Bronchial epithelial cell (primary cell): ENCODE results near the gene GFRA4. TPM values are rescaled to one million over a fixed set of nuclear protein-coding genes. Genes with fewer than 3 reads are reported as not detected.

Experiments
- DNase-seq: peaks from one replicate; pipeline ENCODE4 v3.0.0-alpha.2; 2010; ENCODE audit warnings: low read depth
- FAIRE-seq: peaks from 2 replicates; lab custom pipeline; 2011; peaks lifted over from hg19 to GRCh38; lab: Jason Lieb, UNC
- H3K27me3 ChIP-seq: 2 replicates; pipeline ENCODE4 v1.5.1; 2011; ENCODE audit warnings: low read length; ENCODE audit not compliant: control insufficient read depth, insufficient read depth
- H3K36me3 ChIP-seq: 2 replicates; pipeline ENCODE4 v1.5.1; 2011; ENCODE audit warnings: low read length; ENCODE audit not compliant: control insufficient read depth, insufficient read depth
- H3K4me3 ChIP-seq: 2 replicates; pipeline ENCODE4 v1.5.1; 2011; ENCODE audit warnings: mild to moderate bottlenecking, low read depth, low read length, control low read depth
- total RNA-seq: library from RNA; depleted of rRNA; stranded (reverse); fragments of >200 nt; gene quantifications from 2 replicates; pipeline ENCODE4 v1.2.1, GENCODE V29; 2014
- TF ChIP-seq, protein P1 (sequence below): IDR thresholded peaks from 2 replicates; pipeline ENCODE4 v1.5.1; 2011; ENCODE audit warnings: mild to moderate bottlenecking, moderate library complexity, low read length, control low read depth, inconsistent platforms; ENCODE audit not compliant: insufficient read depth, severe bottlenecking

The GFRA4 gene, protein sequence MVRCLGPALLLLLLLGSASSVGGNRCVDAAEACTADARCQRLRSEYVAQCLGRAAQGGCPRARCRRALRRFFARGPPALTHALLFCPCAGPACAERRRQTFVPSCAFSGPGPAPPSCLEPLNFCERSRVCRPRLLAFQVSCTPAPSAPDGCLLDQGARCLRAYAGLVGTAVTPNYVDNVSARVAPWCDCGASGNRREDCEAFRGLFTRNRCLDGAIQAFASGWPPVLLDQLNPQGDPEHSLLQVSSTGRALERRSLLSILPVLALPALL
- not detected in 2 replicates for total RNA-seq

DNA sequence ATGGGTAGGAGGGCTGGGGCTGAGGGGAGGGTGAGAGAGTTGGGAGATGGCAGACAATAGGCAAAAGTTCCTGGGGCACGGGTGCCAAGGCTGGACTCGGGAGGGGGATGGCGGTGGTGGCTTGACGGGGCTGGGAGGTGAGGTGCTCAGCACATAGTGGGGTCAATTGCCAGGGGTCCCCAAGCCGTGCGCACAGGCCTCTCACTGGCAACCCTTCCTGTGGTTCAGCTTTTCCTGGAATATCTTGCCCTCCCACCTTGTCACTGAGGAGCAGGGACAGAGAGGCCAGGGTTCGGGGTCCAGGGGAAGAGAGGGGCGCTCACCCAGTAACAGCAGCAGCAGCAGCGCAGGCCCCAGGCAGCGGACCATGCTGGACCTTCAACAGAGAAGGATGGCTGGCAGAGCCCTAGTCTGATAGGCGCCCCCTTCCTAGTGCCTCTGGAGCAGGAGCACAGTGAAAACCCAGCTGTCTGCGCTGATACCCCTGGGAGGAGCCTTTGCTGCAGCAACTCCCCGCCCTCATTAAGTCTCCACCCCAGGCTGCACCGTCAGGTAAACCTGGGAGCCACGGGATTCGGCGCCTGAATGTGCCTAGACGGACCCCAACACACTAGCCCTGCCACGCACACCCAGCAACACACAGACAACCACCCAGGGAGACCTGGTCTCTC, at the start of gene GFRA4:
TSS of gene GFRA4 (minus strand) at position 369 of the 671 bp plus-strand sequence. CDS start at position 369, 0 bp downstream.
- no peak for FAIRE-seq
- TF ChIP-seq, protein P1, sequence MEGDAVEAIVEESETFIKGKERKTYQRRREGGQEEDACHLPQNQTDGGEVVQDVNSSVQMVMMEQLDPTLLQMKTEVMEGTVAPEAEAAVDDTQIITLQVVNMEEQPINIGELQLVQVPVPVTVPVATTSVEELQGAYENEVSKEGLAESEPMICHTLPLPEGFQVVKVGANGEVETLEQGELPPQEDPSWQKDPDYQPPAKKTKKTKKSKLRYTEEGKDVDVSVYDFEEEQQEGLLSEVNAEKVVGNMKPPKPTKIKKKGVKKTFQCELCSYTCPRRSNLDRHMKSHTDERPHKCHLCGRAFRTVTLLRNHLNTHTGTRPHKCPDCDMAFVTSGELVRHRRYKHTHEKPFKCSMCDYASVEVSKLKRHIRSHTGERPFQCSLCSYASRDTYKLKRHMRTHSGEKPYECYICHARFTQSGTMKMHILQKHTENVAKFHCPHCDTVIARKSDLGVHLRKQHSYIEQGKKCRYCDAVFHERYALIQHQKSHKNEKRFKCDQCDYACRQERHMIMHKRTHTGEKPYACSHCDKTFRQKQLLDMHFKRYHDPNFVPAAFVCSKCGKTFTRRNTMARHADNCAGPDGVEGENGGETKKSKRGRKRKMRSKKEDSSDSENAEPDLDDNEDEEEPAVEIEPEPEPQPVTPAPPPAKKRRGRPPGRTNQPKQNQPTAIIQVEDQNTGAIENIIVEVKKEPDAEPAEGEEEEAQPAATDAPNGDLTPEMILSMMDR, result no peak
- no peak for DNase-seq
- Histone ChIP-seq H3K4me3 (no peak within 1 kb of the TSS), H3K27me3 (peaks cover 23% of the 10 kb centered on the region), H3K36me3 (no peaks in the 10 kb centered on the region)

DNA sequence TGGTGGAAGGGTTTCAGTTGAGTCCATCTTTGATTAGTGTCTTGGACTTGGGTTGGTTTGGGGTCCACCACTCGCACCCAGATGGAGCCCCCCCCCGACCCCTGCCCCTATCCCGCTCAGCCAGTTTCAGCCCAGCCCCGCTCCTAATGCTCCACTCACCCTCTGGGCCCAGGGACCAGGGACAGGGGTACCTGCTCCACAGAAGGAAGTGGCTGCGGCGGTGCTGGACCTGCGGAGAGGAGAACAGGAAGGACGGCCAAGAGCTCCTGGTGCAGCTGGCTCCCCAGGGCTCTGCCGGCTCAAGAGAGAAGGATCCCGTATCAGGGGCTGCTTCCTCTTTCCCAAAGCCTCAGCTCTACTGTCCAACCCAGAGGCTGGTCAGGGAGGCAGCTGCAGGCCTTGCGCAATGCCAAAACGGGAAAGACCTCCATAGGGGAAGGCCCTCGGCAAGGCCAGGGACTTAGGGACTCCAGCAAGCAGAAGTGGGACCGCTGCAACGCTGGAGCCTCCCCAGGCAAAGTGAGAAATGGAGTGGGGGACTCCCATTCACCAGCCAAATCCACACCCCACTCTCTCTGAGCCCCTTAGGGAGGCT, 49.2 kb upstream of the GFRA4 start, which contains the start of gene SIGLEC1:
TSS of gene SIGLEC1 (minus strand) at position 322 of the 595 bp plus-strand sequence. CDS start 5,472 bp downstream, outside the sequence.
- DNase-seq (no peak), FAIRE-seq (no peak)
- Histone ChIP-seq H3K4me3 (no peak within 1 kb of the TSS), H3K36me3 (no peaks in the 10 kb centered on the region), H3K27me3 (no peaks in the 10 kb centered on the region)
- TF ChIP-seq, protein P1, result no peak

DNA sequence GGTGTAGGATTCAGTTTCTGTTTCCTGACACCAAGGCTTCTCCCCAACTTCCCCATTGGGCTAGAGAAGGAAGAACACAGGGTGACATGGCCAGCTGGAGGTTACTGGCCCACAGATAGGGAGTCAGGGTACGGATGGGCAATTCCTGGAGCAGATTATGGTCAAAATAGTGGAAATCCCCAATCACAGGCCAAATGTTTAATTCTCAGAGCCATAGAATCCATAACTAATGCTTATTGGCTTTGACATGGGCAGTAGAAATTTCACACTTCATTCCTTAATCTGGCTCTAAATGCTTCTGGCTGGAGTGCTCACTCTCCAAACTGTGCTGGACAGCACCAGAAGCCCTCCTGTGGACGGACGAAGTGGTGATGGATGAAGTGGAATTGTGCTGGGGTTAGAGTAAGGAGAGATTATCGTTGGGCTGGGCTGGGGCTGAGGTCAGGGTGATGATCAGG, 48.3 kb upstream of the GFRA4 start:
- no peaks in the 10 kb centered on the region for H3K27me3 ChIP-seq
- DNase-seq, result no peak
- peak; percentile 13 for FAIRE-seq
- TF ChIP-seq, protein P1, result no peak
- H3K36me3 ChIP-seq, result no peaks in the 10 kb centered on the region
- no peak overlapping the region for H3K4me3 ChIP-seq

DNA sequence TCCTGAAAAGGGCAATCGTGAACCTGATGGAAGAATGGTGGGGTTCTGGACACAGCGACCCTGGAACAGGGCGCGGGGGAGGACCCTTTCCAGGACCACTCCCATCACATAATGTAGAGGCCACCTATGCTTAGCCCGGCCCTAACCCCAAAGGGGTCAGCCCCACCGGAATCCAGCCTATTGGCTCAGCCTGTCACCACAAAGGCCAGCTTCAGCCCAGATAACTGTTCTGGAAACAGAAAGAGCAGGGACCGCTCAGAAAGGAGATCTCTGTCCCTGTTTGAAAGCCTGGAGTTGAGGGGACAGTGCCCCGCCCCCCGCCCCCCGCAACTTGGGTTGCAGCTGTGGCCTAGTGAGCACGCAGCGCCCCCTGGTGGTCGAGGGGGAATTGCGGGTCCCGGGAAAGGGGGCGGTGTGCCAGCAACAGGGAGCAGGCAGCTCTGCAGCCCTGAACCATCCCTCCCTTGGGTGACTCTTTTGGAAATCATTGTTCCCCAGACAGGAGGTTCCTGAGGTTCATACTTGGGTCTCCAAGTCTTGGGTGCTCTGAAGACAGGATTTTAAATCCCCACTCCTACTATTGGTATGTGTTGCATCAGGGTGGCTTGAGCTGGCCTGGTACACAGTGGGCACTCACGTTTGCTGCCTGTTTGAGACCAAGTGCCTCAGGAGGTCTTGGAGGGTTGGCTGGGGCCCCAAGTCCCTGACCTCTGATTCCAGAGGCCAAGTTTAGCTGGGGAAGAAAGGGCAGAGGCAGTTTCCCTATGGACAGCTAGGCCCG, 47.7 kb upstream of the GFRA4 start:
- Histone ChIP-seq H3K4me3 (no peak overlapping the region), H3K36me3 (no peaks in the 10 kb centered on the region), H3K27me3 (no peaks in the 10 kb centered on the region)
- no peak for DNase-seq
- FAIRE-seq, result no peak
- TF ChIP-seq, protein P1, result peak; percentile 88

DNA sequence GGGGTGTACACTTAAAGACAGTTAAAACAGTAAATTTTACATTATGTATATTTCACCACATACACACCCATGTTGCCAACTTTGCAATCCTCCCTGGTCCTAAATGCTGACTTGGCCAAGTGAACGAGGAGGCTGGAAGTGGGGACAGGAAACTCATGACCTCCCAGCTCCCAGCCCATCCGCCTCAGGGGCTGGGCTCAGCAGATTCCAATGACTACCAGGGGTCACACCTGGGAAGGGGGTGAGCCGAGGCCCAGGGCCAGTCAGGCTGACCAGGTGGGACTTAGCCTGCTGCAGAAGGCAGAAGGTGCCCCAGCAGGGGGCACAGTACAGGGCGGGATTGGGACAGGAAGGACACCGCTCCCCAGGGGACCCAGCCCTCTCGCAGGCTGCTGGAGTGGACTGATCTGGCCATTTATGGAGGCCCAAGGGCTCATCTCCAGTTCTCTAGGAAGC, 46.8 kb upstream of the GFRA4 start:
- Histone ChIP-seq H3K36me3 (no peaks in the 10 kb centered on the region), H3K27me3 (no peaks in the 10 kb centered on the region), H3K4me3 (no peak overlapping the region)
- DNase-seq (no peak), FAIRE-seq (no peak)
- TF ChIP-seq, protein P1, result no peak
